HepG2 (cell line): ENCODE data around the gene NRSN2. TPM values are rescaled to one million over a fixed set of nuclear protein-coding genes. Genes with fewer than 3 reads are reported as not detected.

ENCODE experiments used
- ARNTL ChIP-seq: sonication (generic); formaldehyde crosslinking; IDR thresholded peaks from 2 replicates; pipeline ENCODE4 v1.4.0; 2020; ENCODE audit warnings: mild to moderate bottlenecking, missing genetic modification reagents
- ELF3 ChIP-seq: IDR thresholded peaks from 2 replicates; pipeline ENCODE4 v1.6.1; 2016; ENCODE audit warnings: missing genetic modification reagents, missing compliant biosample characterization
- ESRRA ChIP-seq: sonication (generic); formaldehyde crosslinking; IDR thresholded peaks from 2 replicates; pipeline ENCODE4 v1.5.1; 2020; ENCODE audit warnings: mild to moderate bottlenecking, low read depth, missing genetic modification reagents
- GPN1 ChIP-seq: sonication (generic); formaldehyde crosslinking; IDR thresholded peaks from 2 replicates; pipeline ENCODE4 v1.5.1; 2020; ENCODE audit warnings: missing genetic modification reagents, borderline replicate concordance
- HNRNPH1 ChIP-seq: fragments of 200-400 bp; formaldehyde crosslinking; optimal IDR thresholded peaks from 2 replicates; pipeline ENCODE3; 2017; ENCODE audit warnings: mild to moderate bottlenecking, low read depth, low read length
- MED8 ChIP-seq: sonication (generic); formaldehyde crosslinking; IDR thresholded peaks from 2 replicates; pipeline ENCODE4 v1.8.1; 2023; ENCODE audit warnings: mild to moderate bottlenecking, missing genetic modification reagents; ENCODE audit not compliant: insufficient replicate concordance
- PAF1 ChIP-seq: IDR thresholded peaks from 2 replicates; pipeline ENCODE4 v1.6.1; 2016; ENCODE audit warnings: missing genetic modification reagents, missing compliant biosample characterization
- RXRA ChIP-seq: sonication (generic); formaldehyde crosslinking; IDR thresholded peaks from 2 replicates; pipeline ENCODE4 v1.5.1; 2020; ENCODE audit warnings: missing genetic modification reagents
- SALL1 ChIP-seq: sonication (generic); formaldehyde crosslinking; IDR thresholded peaks from 2 replicates; pipeline ENCODE4 v1.8.0; 2022; ENCODE audit warnings: mild to moderate bottlenecking, missing genetic modification reagents
- SNRNP70 ChIP-seq: fragments of 200-400 bp; formaldehyde crosslinking; IDR thresholded peaks from 2 replicates; pipeline ENCODE4 v1.6.1; 2017; ENCODE audit warnings: mild to moderate bottlenecking, low read depth, low read length, moderate library complexity
- STAG1 ChIP-seq: sonication (generic); formaldehyde crosslinking; IDR thresholded peaks from 2 replicates; pipeline ENCODE4 v1.4.0; 2020; ENCODE audit warnings: missing genetic modification reagents
- TFE3 ChIP-seq: IDR thresholded peaks from 2 replicates; pipeline ENCODE4 v1.6.1; 2016
- THAP8 ChIP-seq: sonication (generic); formaldehyde crosslinking; IDR thresholded peaks from 2 replicates; pipeline ENCODE4 v1.5.1; 2020; ENCODE audit warnings: missing genetic modification reagents, mild to moderate bottlenecking, borderline replicate concordance
- ZC3H13 ChIP-seq: sonication (generic); formaldehyde crosslinking; IDR thresholded peaks from 2 replicates; pipeline ENCODE4 v1.8.1; 2023; ENCODE audit warnings: mild to moderate bottlenecking, missing genetic modification reagents, moderate library complexity
- ZMAT5 ChIP-seq: sonication (generic); formaldehyde crosslinking; IDR thresholded peaks from 2 replicates; pipeline ENCODE4 v1.5.0; 2020; ENCODE audit warnings: mild to moderate bottlenecking, low read depth, missing genetic modification reagents, borderline replicate concordance
- ZNF234 ChIP-seq: sonication (generic); formaldehyde crosslinking; conservative IDR thresholded peaks from 2 replicates; pipeline ENCODE4 v1.5.1; 2020; ENCODE audit warnings: mild to moderate bottlenecking, missing genetic modification reagents
- ZNF235 ChIP-seq: sonication (generic); formaldehyde crosslinking; IDR thresholded peaks from 2 replicates; pipeline ENCODE4 v1.8.1; 2023; ENCODE audit warnings: mild to moderate bottlenecking, missing genetic modification reagents, borderline replicate concordance
- ZNF335 ChIP-seq: sonication (generic); formaldehyde crosslinking; IDR thresholded peaks from 2 replicates; pipeline ENCODE4 v1.4.0; 2020; ENCODE audit warnings: missing genetic modification reagents
- ZNF460 ChIP-seq: sonication (generic); formaldehyde crosslinking; IDR thresholded peaks from 2 replicates; pipeline ENCODE4 v1.5.1; 2020; ENCODE audit warnings: missing genetic modification reagents, mild to moderate bottlenecking, borderline replicate concordance
- ZNF607 ChIP-seq: sonication (generic); formaldehyde crosslinking; IDR thresholded peaks from 2 replicates; pipeline ENCODE4 v1.5.1; 2020; ENCODE audit warnings: missing genetic modification reagents, mild to moderate bottlenecking, borderline replicate concordance
- ZNF792 ChIP-seq: IDR thresholded peaks from 2 replicates; pipeline ENCODE4 v1.6.1; 2016
- polyA plus RNA-seq, 8 experiments: library from polyadenylated mRNA; depleted of rRNA in 3 of 8; stranded (reverse) in 7 of 8; unstranded in 1 of 8; fragments of >200 nt; fragmentation: Illumina TruSeq in 4 of 8; extraction: Trizol in 4 of 8; gene quantifications; 2 replicates each; pipeline versions ENCODE4 v1.2.1 to v1.2.3, GENCODE V29; 2011 to 2016; ENCODE audit warnings: low read depth in 4 of 8, missing spikeins in 1 of 8, mixed read lengths in 1 of 8; ENCODE audit not compliant: insufficient read depth in 1 of 8
- total RNA-seq, 5 experiments: library from RNA; depleted of rRNA; stranded (reverse); fragments of >200 nt; fragmentation: Illumina TruSeq; extraction: Trizol; gene quantifications; 2 replicates each; pipeline ENCODE4 v1.2.3, GENCODE V29; 2016; ENCODE audit warnings: low read depth in 1 of 5
- TF ChIP-seq, protein P1 (sequence below): sonication (generic); formaldehyde crosslinking; IDR thresholded peaks from 2 replicates; pipeline ENCODE4 v1.4.0; 2020; ENCODE audit warnings: mild to moderate bottlenecking, missing genetic modification reagents
- TF ChIP-seq, protein P2 (sequence below): sonication (generic); formaldehyde crosslinking; IDR thresholded peaks from 2 replicates; pipeline ENCODE4 v1.8.1; 2023; ENCODE audit warnings: mild to moderate bottlenecking, missing genetic modification reagents, borderline replicate concordance
- TF ChIP-seq, protein P3 (sequence below): sonication (generic); formaldehyde crosslinking; conservative IDR thresholded peaks from 2 replicates; pipeline ENCODE4 v1.8.0; 2022; ENCODE audit warnings: mild to moderate bottlenecking, moderate library complexity, missing genetic modification reagents

The NRSN2 gene
- total and polyA plus RNA-seq, 2 of the 13 experiments (the other 11 are each of a cell fraction or from before 2014, with no cell fraction given) = 32.3 to 49.4 TPM

- TF ChIP-seq ZMAT5 (CRISPR knock-in tag) = no peak
- peak; percentile 95 for TF ChIP-seq ZC3H13
- TF ChIP-seq, protein P1, sequence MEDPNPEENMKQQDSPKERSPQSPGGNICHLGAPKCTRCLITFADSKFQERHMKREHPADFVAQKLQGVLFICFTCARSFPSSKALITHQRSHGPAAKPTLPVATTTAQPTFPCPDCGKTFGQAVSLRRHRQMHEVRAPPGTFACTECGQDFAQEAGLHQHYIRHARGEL (CRISPR knock-in tag) = peak; percentile 94
- TF ChIP-seq SNRNP70 = no peak
- TF ChIP-seq, protein P2, sequence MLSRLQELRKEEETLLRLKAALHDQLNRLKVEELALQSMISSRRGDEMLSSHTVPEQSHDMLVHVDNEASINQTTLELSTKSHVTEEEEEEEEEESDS (CRISPR knock-in tag) = peak; percentile 86; the same call in 1 of the 2 replicates
- TF ChIP-seq PAF1 (CRISPR knock-in tag) = 0 out of 2 replicates have a peak, but pooled peaks have one; percentile 46
- peak; percentile 68 for TF ChIP-seq ARNTL
- no peak for TF ChIP-seq ZNF460
- peak; percentile 46 for TF ChIP-seq ZNF235 (CRISPR knock-in tag)
- TF ChIP-seq MED8 (CRISPR knock-in tag) = peak; percentile 89
- TF ChIP-seq ESRRA (CRISPR knock-in tag) = peak; percentile 70; the same call in 1 of the 2 replicates
- TF ChIP-seq STAG1 (CRISPR knock-in tag) = 0 out of 2 replicates have a peak, but pooled peaks have one; percentile 10
- TF ChIP-seq RXRA (CRISPR knock-in tag) = peak; percentile 57; the same call in 1 of the 2 replicates
- peak; percentile 69; the same call in 1 of the 2 replicates for TF ChIP-seq ZNF335 (CRISPR knock-in tag)
- no peak for TF ChIP-seq ZNF607 (CRISPR knock-in tag)
- peak; percentile 43; the same call in 1 of the 2 replicates for TF ChIP-seq SALL1
- TF ChIP-seq TFE3 (CRISPR knock-in tag) = peak; percentile 65; the same call in 1 of the 2 replicates
- TF ChIP-seq THAP8 (CRISPR knock-in tag) = peak; percentile 46; the same call in 1 of the 2 replicates
- 0 out of 2 replicates have a peak, but pooled peaks have one; percentile 17 for TF ChIP-seq GPN1 (CRISPR knock-in tag)
- peak; percentile 38; the same call in 1 of the 2 replicates for TF ChIP-seq ZNF792
- no peak for TF ChIP-seq HNRNPH1
- peak; percentile 66; the same call in 1 of the 2 replicates for TF ChIP-seq ELF3 (CRISPR knock-in tag)
- no peak for TF ChIP-seq ZNF234
- TF ChIP-seq, protein P3, sequence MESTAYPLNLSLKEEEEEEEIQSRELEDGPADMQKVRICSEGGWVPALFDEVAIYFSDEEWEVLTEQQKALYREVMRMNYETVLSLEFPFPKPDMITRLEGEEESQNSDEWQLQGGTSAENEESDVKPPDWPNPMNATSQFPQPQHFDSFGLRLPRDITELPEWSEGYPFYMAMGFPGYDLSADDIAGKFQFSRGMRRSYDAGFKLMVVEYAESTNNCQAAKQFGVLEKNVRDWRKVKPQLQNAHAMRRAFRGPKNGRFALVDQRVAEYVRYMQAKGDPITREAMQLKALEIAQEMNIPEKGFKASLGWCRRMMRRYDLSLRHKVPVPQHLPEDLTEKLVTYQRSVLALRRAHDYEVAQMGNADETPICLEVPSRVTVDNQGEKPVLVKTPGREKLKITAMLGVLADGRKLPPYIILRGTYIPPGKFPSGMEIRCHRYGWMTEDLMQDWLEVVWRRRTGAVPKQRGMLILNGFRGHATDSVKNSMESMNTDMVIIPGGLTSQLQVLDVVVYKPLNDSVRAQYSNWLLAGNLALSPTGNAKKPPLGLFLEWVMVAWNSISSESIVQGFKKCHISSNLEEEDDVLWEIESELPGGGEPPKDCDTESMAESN (CRISPR knock-in tag) = peak; percentile 86
Observed at GRCh38 chr20:297925-298775, 48.8 kb upstream of the NRSN2 start (continued).
